Panc1 (cell line): ENCODE measurements around the gene PTK7. TPM values are rescaled to one million over a fixed set of nuclear protein-coding genes. Genes with fewer than 3 reads are reported as not detected.
"Not testable (repeated sequence)": the region's sequence is repeated elsewhere in the genome, so short reads cannot be mapped to it uniquely, and the experiment has no call there.

Experiments used
- ATAC-seq: fragments of 200-7000 bp; cut with Tn5 transposase; 2 replicates; pipeline ENCODE4 v1.9.1; 2020; ENCODE audit warnings: mild to moderate bottlenecking, moderate library complexity
- BruUV-seq: library from RNA; stranded (reverse); fragments of 400-500 nt; replicated peaks from 2 replicates; lab custom pipeline; 2021; lab: Mats Ljungman, UMichigan
- CTCF ChIA-PET: fragments of 300-600 bp; sonication (Branson Sonifier 250); formaldehyde crosslinking; loops from one replicate; lab custom pipeline; 2022; ENCODE audit warnings: antibody characterized with exemption; lab: Charles Lee
- POLR2A ChIA-PET: fragments of 300-600 bp; sonication (Branson Sonifier 250); formaldehyde crosslinking; loops from one replicate; lab custom pipeline; 2022; ENCODE audit warnings: antibody characterized with exemption; lab: Charles Lee
- DNase-seq: peaks from one replicate; pipeline ENCODE4 v3.0.0-alpha.2; 2010; ENCODE audit warnings: low read depth, low spot score
- H3K27ac ChIP-seq: 2 replicates; pipeline ENCODE4 v1.5.1; 2011; ENCODE audit warnings: mild to moderate bottlenecking, low read length, inconsistent platforms
- H3K27me3 ChIP-seq: fragments of 200-500 bp; sonication (Bioruptor generic); 2 replicates; pipeline ENCODE4 v1.6.0; 2014; ENCODE audit warnings: low read length, inconsistent platforms; ENCODE audit not compliant: control insufficient read depth, insufficient read depth
- H3K36me3 ChIP-seq: fragments of 200-500 bp; sonication (Bioruptor generic); 2 replicates; pipeline ENCODE4 v1.5.1; 2014; ENCODE audit warnings: inconsistent platforms, mild to moderate bottlenecking, low read length, moderate library complexity; ENCODE audit not compliant: control insufficient read depth, insufficient read depth
- H3K4me1 ChIP-seq: 2 replicates; pipeline ENCODE4 v1.5.1; 2011; ENCODE audit warnings: inconsistent platforms, mild to moderate bottlenecking, low read length, moderate library complexity; ENCODE audit not compliant: control insufficient read depth, insufficient read depth
- H3K4me3 ChIP-seq, 2 experiments: 2 replicates each; pipeline ENCODE4 v1.5.1; 2011 to 2012; ENCODE audit warnings: low read depth in 2 of 2, low read length in 2 of 2, mild to moderate bottlenecking in 2 of 2, inconsistent platforms in 1 of 2, moderate library complexity in 1 of 2
- H3K9me3 ChIP-seq: fragments of 200-500 bp; sonication (Bioruptor generic); 2 replicates; pipeline ENCODE4 v1.5.1; 2014; ENCODE audit warnings: low read depth, mild to moderate bottlenecking, inconsistent platforms, low read length, moderate library complexity; ENCODE audit not compliant: control insufficient read depth, insufficient read depth
- CTCF ChIP-seq: fragments of 450-650 bp; IDR thresholded peaks from 2 replicates; pipeline ENCODE4 v1.5.1; 2017; ENCODE audit warnings: mild to moderate bottlenecking
- POLR2AphosphoS5 ChIP-seq: IDR thresholded peaks from 2 replicates; pipeline ENCODE4 v1.6.1; 2012; ENCODE audit warnings: mild to moderate bottlenecking, low read depth, low read length, moderate library complexity
- SIN3A ChIP-seq: IDR thresholded peaks from 2 replicates; pipeline ENCODE4 v1.6.1; 2012; ENCODE audit warnings: low read depth, mild to moderate bottlenecking, low read length, moderate library complexity, borderline replicate concordance; ENCODE audit not compliant: insufficient read depth
- TCF7L2 ChIP-seq: IDR thresholded peaks from 2 replicates; pipeline ENCODE4 v1.6.1; 2011; ENCODE audit warnings: mild to moderate bottlenecking, low read depth, low read length, inconsistent platforms
- in situ Hi-C: cut with HindIII; loops from 2 replicates; pipeline ENCODE4 v1.10.0; 2016; ENCODE audit warnings: low sequenced_read_pairs, low pct_unique_long_range_greater_than_20kb
- intact Hi-C: fragments of 100-400 bp; cut with micrococcal nuclease; formaldehyde crosslinking; loops from one replicate; pipeline ENCODE4 v1.10.0; 2022; ENCODE audit not compliant: unreplicated experiment
- total RNA-seq: library from RNA; stranded (reverse); gene quantifications from one replicate; pipeline ENCODE4 v1.2.1, GENCODE V29; 2021; ENCODE audit not compliant: unreplicated experiment
- TF ChIP-seq, protein P1 (sequence below), 2 experiments: IDR thresholded peaks; 2 replicates each; pipeline ENCODE4 v1.6.1; 2011 to 2012; ENCODE audit warnings: low read depth in 2 of 2, control low read depth in 1 of 2, low read length in 1 of 2, mild to moderate bottlenecking in 1 of 2, moderate library complexity in 1 of 2; ENCODE audit not compliant: insufficient read depth in 1 of 2

PTK7 gene
- total RNA-seq, 1 experiment from 2014 or later = 240 TPM

GRCh38 chr6:43040542-43041257 lies 35.4 kb upstream of the PTK7 start:
- Histone ChIP-seq H3K9me3 (no peaks in the 10 kb centered on the region), H3K27ac (no peak overlapping the region), H3K36me3 (no peaks in the 10 kb centered on the region; the same call in 1 of the 2 replicates), H3K4me1 (peaks cover 3% of the 10 kb centered on the region; the same call in 1 of the 2 replicates), H3K27me3 (no peaks in the 10 kb centered on the region), H3K4me3 (no peak overlapping the region)
- intact Hi-C loops = no loop called here
- CTCF ChIA-PET = no interaction called here
- in situ Hi-C loops = no loop called here
- no peak for ATAC-seq
- no TSS peak for BruUV-seq
- POLR2A ChIA-PET = no interaction called here
- no peak for DNase-seq
- TF ChIP-seq, protein P1, sequence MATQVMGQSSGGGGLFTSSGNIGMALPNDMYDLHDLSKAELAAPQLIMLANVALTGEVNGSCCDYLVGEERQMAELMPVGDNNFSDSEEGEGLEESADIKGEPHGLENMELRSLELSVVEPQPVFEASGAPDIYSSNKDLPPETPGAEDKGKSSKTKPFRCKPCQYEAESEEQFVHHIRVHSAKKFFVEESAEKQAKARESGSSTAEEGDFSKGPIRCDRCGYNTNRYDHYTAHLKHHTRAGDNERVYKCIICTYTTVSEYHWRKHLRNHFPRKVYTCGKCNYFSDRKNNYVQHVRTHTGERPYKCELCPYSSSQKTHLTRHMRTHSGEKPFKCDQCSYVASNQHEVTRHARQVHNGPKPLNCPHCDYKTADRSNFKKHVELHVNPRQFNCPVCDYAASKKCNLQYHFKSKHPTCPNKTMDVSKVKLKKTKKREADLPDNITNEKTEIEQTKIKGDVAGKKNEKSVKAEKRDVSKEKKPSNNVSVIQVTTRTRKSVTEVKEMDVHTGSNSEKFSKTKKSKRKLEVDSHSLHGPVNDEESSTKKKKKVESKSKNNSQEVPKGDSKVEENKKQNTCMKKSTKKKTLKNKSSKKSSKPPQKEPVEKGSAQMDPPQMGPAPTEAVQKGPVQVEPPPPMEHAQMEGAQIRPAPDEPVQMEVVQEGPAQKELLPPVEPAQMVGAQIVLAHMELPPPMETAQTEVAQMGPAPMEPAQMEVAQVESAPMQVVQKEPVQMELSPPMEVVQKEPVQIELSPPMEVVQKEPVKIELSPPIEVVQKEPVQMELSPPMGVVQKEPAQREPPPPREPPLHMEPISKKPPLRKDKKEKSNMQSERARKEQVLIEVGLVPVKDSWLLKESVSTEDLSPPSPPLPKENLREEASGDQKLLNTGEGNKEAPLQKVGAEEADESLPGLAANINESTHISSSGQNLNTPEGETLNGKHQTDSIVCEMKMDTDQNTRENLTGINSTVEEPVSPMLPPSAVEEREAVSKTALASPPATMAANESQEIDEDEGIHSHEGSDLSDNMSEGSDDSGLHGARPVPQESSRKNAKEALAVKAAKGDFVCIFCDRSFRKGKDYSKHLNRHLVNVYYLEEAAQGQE (IDR thresholded peaks at IDR 0.05; ENCODE audit: insufficient read depth in 1 of 2, low read depth in 2 of 2, low read length in 1 of 2) = no peak
- TF ChIP-seq TCF7L2 (no peak), POLR2AphosphoS5 (no peak), CTCF (no peak), SIN3A (no peak)

DNA sequence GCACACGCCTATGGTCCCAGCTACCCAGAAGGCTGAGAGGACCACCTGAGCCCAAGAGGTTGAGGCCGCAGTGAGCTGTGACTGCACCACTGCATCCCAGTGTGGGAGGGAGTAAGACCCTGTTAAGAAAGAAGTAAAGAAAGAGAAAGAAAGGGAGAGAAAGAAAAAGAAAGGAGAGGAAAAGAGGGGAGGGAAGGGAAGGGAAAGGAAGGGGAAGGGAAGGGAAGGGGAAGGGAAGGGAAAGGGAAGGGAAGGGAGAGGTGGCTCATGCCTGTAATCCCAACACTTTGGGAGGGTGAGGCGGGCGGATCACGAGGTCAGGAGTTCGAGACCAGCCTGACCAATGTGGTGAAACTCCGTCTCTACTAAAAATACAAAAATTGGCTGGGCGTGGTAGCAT lies 34.6 kb upstream of the PTK7 start:
- H3K9me3 ChIP-seq, DNase-seq, H3K36me3 ChIP-seq, in situ Hi-C loops, H3K4me1 ChIP-seq, BruUV-seq, POLR2A ChIA-PET, H3K27ac ChIP-seq, ATAC-seq, H3K27me3 ChIP-seq, intact Hi-C loops, H3K4me3 ChIP-seq: not testable (repeated sequence)
- CTCF ChIA-PET = interaction anchor here (0.8 kb wide), 1 partner anchor 133 kb away, joined by 15 read pairs; no protein-coding TSS in a partner anchor

- intact Hi-C loops = no loop called here
- ChIA-PET POLR2A (interaction anchor here (0.6 kb wide), 1 partner anchor 51 kb away, joined by 7 read pairs; no protein-coding TSS in a partner anchor), CTCF (no interaction called here)
- TF ChIP-seq CTCF (no peak), POLR2AphosphoS5 (no peak), SIN3A (no peak), TCF7L2 (no peak)
- TF ChIP-seq, protein P1 (IDR thresholded peaks at IDR 0.05; ENCODE audit: insufficient read depth in 1 of 2, low read depth in 2 of 2, low read length in 1 of 2) = no peak
- BruUV-seq = no TSS peak
- DNase-seq (no peak), ATAC-seq (no peak)
- Histone ChIP-seq H3K27ac (no peak overlapping the region), H3K9me3 (no peaks in the 10 kb centered on the region), H3K36me3 (no peaks in the 10 kb centered on the region; the same call in 1 of the 2 replicates), H3K4me1 (no peaks in the 10 kb centered on the region), H3K27me3 (no peaks in the 10 kb centered on the region), H3K4me3 (no peak overlapping the region)
- in situ Hi-C loops = no loop called here
These were observed 32.8 kb upstream of the PTK7 start for GRCh38 chr6:43043310-43043709.
